ENCODE data around the gene CTIF. TPM values are rescaled to one million over a fixed set of nuclear protein-coding genes. Genes with fewer than 3 reads are reported as not detected.

Gene CTIF
- total and polyA plus RNA-seq, 4 donors = 10.6 to 26.7 (median 12.3) TPM

GRCh38 chr18:48655508-48655907, 116.7 kb downstream of the CTIF start:
- DNase-seq (ENCODE audit: low spot score) = no peak
- no peaks in the 10 kb centered on the region for H3K27me3 ChIP-seq (ENCODE audit: control insufficient read depth in 4 of 4, insufficient read depth in 4 of 4, low read length in 3 of 4)
- no peak for TF ChIP-seq ZBTB33 (IDR thresholded peaks at IDR 0.05)
- no peak for TF ChIP-seq SP1 (IDR thresholded peaks at IDR 0.05)
- TF ChIP-seq RAD21 (IDR thresholded peaks at IDR 0.05) = no peak
- no peak for TF ChIP-seq ATF3 (IDR thresholded peaks at IDR 0.05)
- TF ChIP-seq GABPA (IDR thresholded peaks at IDR 0.05 in 1 of 2, conservative IDR thresholded peaks at IDR 0.05 in 1 of 2) = no peak
- TF ChIP-seq EGR1 (IDR thresholded peaks at IDR 0.05; ENCODE audit: low read depth in 2 of 2) = no peak
- TF ChIP-seq FOXA2 (IDR thresholded peaks at IDR 0.05) = no peak
- TF ChIP-seq HNF4G (IDR thresholded peaks at IDR 0.05) = no peak
- no peak for TF ChIP-seq YY1 (IDR thresholded peaks at IDR 0.05)
- TF ChIP-seq TAF1 (conservative IDR thresholded peaks at IDR 0.05) = no peak
- TF ChIP-seq HNF4A (conservative IDR thresholded peaks at IDR 0.05) = no peak
- TF ChIP-seq JUND (IDR thresholded peaks at IDR 0.05) = no peak
- TF ChIP-seq CTCF (IDR thresholded peaks at IDR 0.05; ENCODE audit: low read depth, low read length, missing input control) = no peak
- no peak for TF ChIP-seq FOXA1 (IDR thresholded peaks at IDR 0.05)
- no peak for TF ChIP-seq RXRA (IDR thresholded peaks at IDR 0.05)
- no peak for TF ChIP-seq REST (IDR thresholded peaks at IDR 0.05)
- no peak for TF ChIP-seq MAX (IDR thresholded peaks at IDR 0.05)
- TF ChIP-seq NR2F2 (IDR thresholded peaks at IDR 0.05) = no peak
- H3K9me3 ChIP-seq (ENCODE audit: control insufficient read depth in 4 of 4, low read length in 3 of 4) = no peaks in the 10 kb centered on the region
- no peak overlapping the region for H3K9ac ChIP-seq (ENCODE audit: low read depth in 1 of 2, low read length in 2 of 2)
- no peak overlapping the region for H3K4me3 ChIP-seq (ENCODE audit: low read depth in 1 of 3, low read length in 3 of 3)
- WGBS = 93% methylated on average over 2 of the region's 2 CpGs
- peaks cover 0 to 2% (median 0%) of the 10 kb centered on the region in 4 donors for H3K4me1 ChIP-seq (ENCODE audit: control insufficient read depth in 4 of 4, insufficient read depth in 4 of 4, low read length in 3 of 4)
- H3K27ac ChIP-seq (ENCODE audit: low read depth in 1 of 2, low read length in 2 of 2) = no peak overlapping the region
- H3K36me3 ChIP-seq (ENCODE audit: control insufficient read depth in 4 of 4, insufficient read depth in 3 of 4, low read depth in 1 of 4, low read length in 3 of 4) = no peaks in the 10 kb centered on the region

Data from liver (tissue), 9 donors.